K562 (cell line): ENCODE measurements around the gene SFN. TPM values are rescaled to one million over a fixed set of nuclear protein-coding genes. Genes with fewer than 3 reads are reported as not detected.

Experiments used
- CREM ChIP-seq: IDR thresholded peaks from 2 replicates; pipeline ENCODE4 v1.6.1; 2014; ENCODE audit warnings: antibody characterized with exemption, low read depth
- E2F6 ChIP-seq, 2 experiments: IDR thresholded peaks; 2 replicates each; pipeline ENCODE4 v1.6.1; 2011; ENCODE audit warnings: borderline replicate concordance in 1 of 2, control low read depth in 1 of 2, low read depth in 1 of 2, low read length in 1 of 2, mild to moderate bottlenecking in 1 of 2, mixed read lengths in 1 of 2, moderate library complexity in 1 of 2; ENCODE audit not compliant: insufficient read depth in 1 of 2, insufficient read length in 1 of 2, poor library complexity in 1 of 2, severe bottlenecking in 1 of 2; ENCODE audit errors: extremely low read depth in 1 of 2
- GTF2F1 ChIP-seq: IDR thresholded peaks from 2 replicates; pipeline ENCODE4 v1.6.1; 2011; ENCODE audit warnings: low read depth, low read length, improper control_type of control experiment
- LCOR ChIP-seq: sonication (generic); formaldehyde crosslinking; IDR thresholded peaks from 2 replicates; pipeline ENCODE4 v1.8.0; 2022; ENCODE audit warnings: mild to moderate bottlenecking, missing genetic modification reagents
- NELFE ChIP-seq: IDR thresholded peaks from 2 replicates; pipeline ENCODE4 v1.6.1; 2011; ENCODE audit warnings: mild to moderate bottlenecking; ENCODE audit not compliant: insufficient read depth, insufficient read length
- NEUROD1 ChIP-seq: fragments of 150-350 bp; IDR thresholded peaks from 2 replicates; pipeline ENCODE4 v1.6.1; 2014; ENCODE audit warnings: borderline replicate concordance, low read length, low read depth; ENCODE audit not compliant: partially characterized antibody
- PATZ1 ChIP-seq: fragments of 250-450 bp; sonication (Bioruptor Pico); IDR thresholded peaks from 2 replicates; pipeline ENCODE4 v1.5.0; 2020; ENCODE audit warnings: mild to moderate bottlenecking, borderline replicate concordance
- REST ChIP-seq, 2 experiments: fragments of 450-650 bp; formaldehyde crosslinking in 1 of 2; IDR thresholded peaks; 2 replicates each; pipeline versions ENCODE4 v1.4.0 to v1.6.1; 2014 to 2020; ENCODE audit warnings: mild to moderate bottlenecking in 2 of 2, borderline replicate concordance in 1 of 2, low read depth in 1 of 2
- SIN3A ChIP-seq, 2 experiments: fragments of 150-350 bp in 1 of 2; IDR thresholded peaks; 2 replicates each; pipeline ENCODE4 v1.6.1; 2011 to 2016; ENCODE audit warnings: borderline replicate concordance in 2 of 2, low read depth in 2 of 2, low read length in 2 of 2, mild to moderate bottlenecking in 2 of 2, moderate library complexity in 2 of 2; ENCODE audit not compliant: control insufficient read depth in 1 of 2
- TCF15 ChIP-seq: fragments of 250-450 bp; sonication (Bioruptor Pico); IDR thresholded peaks from 2 replicates; pipeline ENCODE4 v1.8.0; 2022; ENCODE audit warnings: moderate library complexity, mild to moderate bottlenecking, inconsistent platforms
- ZNF165 ChIP-seq: fragments of 250-450 bp; sonication (Bioruptor Pico); IDR thresholded peaks from 2 replicates; pipeline ENCODE4 v1.4.0; 2020; ENCODE audit warnings: borderline replicate concordance
- ZNF23 ChIP-seq: fragments of 250-450 bp; sonication (Bioruptor Pico); IDR thresholded peaks from 2 replicates; pipeline ENCODE4 v1.4.0; 2020; ENCODE audit warnings: mild to moderate bottlenecking
- ZNF311 ChIP-seq: fragments of 250-450 bp; sonication (Bioruptor Pico); IDR thresholded peaks from 2 replicates; pipeline ENCODE4 v1.4.0; 2020; ENCODE audit warnings: mild to moderate bottlenecking, moderate library complexity
- ZNF316 ChIP-seq: fragments of 450-650 bp; IDR thresholded peaks from 2 replicates; pipeline ENCODE4 v1.6.1; 2016
- polyA plus RNA-seq, 8 experiments: library from polyadenylated mRNA; depleted of rRNA in 4 of 8; stranded (reverse) in 5 of 8; unstranded in 3 of 8; fragments of >200 nt; fragmentation: Nextera tagmentation in 2 of 8; fragmentation: Illumina TruSeq in 1 of 8; extraction: Ambion mirVana in 2 of 8; extraction: Trizol in 1 of 8; gene quantifications; 2 replicates each; pipeline versions ENCODE4 v1.2.1 to v1.2.3, GENCODE V29; 2011 to 2014; ENCODE audit warnings: inconsistent platforms in 1 of 8, missing spikeins in 1 of 8
- total RNA-seq, 7 experiments: library from RNA; depleted of rRNA in 6 of 7; stranded (reverse); fragments of >200 nt in 6 of 7; fragmentation: Illumina TruSeq in 2 of 7; extraction: Trizol in 2 of 7; gene quantifications; 2 replicates each; pipeline versions ENCODE4 v1.2.1 to v1.2.3, GENCODE V29; 2011 to 2021; ENCODE audit warnings: low replicate concordance in 1 of 7

Gene SFN
- total and polyA plus RNA-seq, 9 of the 15 experiments (the other 6 are each of a cell fraction or from before 2014, with no cell fraction given): 0.10 to 3.8 (median 2.0) TPM

- TF ChIP-seq E2F6 (IDR thresholded peaks at IDR 0.05; ENCODE audit: borderline replicate concordance in 1 of 2, extremely low read depth in 1 of 2, insufficient read depth in 1 of 2, insufficient read length in 1 of 2, low read depth in 1 of 2, low read length in 1 of 2, poor library complexity in 1 of 2, severe bottlenecking in 1 of 2) (peak; percentile 40 to 78), SIN3A (IDR thresholded peaks at IDR 0.05; ENCODE audit: borderline replicate concordance in 2 of 2, control insufficient read depth in 1 of 2, low read depth in 2 of 2, low read length in 2 of 2) (peak; percentile 95 to 98), CREM (peak; percentile 92), LCOR (peak; percentile 65), NELFE (no peak), NEUROD1 (peak; percentile 59), TCF15 (CRISPR knock-in tag) (no peak), ZNF165 (CRISPR knock-in tag) (no peak), ZNF311 (CRISPR knock-in tag) (no peak), PATZ1 (CRISPR knock-in tag) (0 out of 2 replicates have a peak, but pooled peaks have one; percentile 12), ZNF316 (no peak), GTF2F1 (no peak), REST (IDR thresholded peaks at IDR 0.05; ENCODE audit: borderline replicate concordance) (no peak), REST (CRISPR knock-in tag; IDR thresholded peaks at IDR 0.05; ENCODE audit: low read depth) (peak; percentile 8; the same call in 1 of the 2 replicates), ZNF23 (CRISPR knock-in tag) (no peak)
Measured at GRCh38 chr1:26889551-26890466, 26.9 kb downstream of the SFN start, which contains the start of gene GPN2 (continued).
